ENCODE data around the gene TYW1.
"Not testable (repeated sequence)": the region's sequence is repeated elsewhere in the genome, so short reads cannot be mapped to it uniquely, and the experiment has no call there.

Gene TYW1

GRCh38 chr7:67251986-67252558 is 255.4 kb downstream of the TYW1 start:
- no peak for DNase-seq (ENCODE audit: low read depth)

- DNase-seq (ENCODE audit: low read depth) = not testable (repeated sequence)
These were observed 258.4 kb downstream of the TYW1 start for GRCh38 chr7:67255076-67255475.

GRCh38 chr7:67257779-67258178 is 261.1 kb downstream of the TYW1 start:
- not testable (repeated sequence) for DNase-seq (ENCODE audit: low read depth)

- DNase-seq (ENCODE audit: low read depth) = not testable (repeated sequence)
These were observed 262.7 kb downstream of the TYW1 start for GRCh38 chr7:67259363-67259762.

GRCh38 chr7:67260166-67260586 is 263.5 kb downstream of the TYW1 start:
- DNase-seq (ENCODE audit: low read depth) = not testable (repeated sequence)

GRCh38 chr7:67264000-67264399 is 267.4 kb downstream of the TYW1 start:
- DNase-seq (ENCODE audit: low read depth) = not testable (repeated sequence)

- DNase-seq (ENCODE audit: low read depth) = not testable (repeated sequence)
These were observed 269.4 kb downstream of the TYW1 start for GRCh38 chr7:67266070-67266469.

GRCh38 chr7:67267914-67268313 is 271.3 kb downstream of the TYW1 start:
- no peak for DNase-seq (ENCODE audit: low read depth)

- DNase-seq (ENCODE audit: low read depth) = not testable (repeated sequence)
These were observed 273.3 kb downstream of the TYW1 start for GRCh38 chr7:67269916-67270315.
